ENCODE results near the gene CUTC.

CUTC gene

GRCh38 chr10:99732033-99732842, at the start of gene CUTC, which contains the start of gene COX15:
TSS of gene CUTC (plus strand) at chr10:99732234. CDS start at chr10:99732349, 115 bp downstream.
TSS of gene COX15 (minus strand) at chr10:99732127. CDS start at chr10:99732049, 78 bp downstream.
- H3K36me3 ChIP-seq (replicated peaks; ENCODE audit: insufficient read depth, low read length): 0 out of 2 replicates have a peak, but pooled peaks cover 5% of the 10 kb centered on the region
- H3K4me3 ChIP-seq (ENCODE audit: low read length): peak within 1 kb of the TSS; percentile 79
- H3K27me3 ChIP-seq (replicated peaks; ENCODE audit: insufficient read depth, low read length): no peaks in the 10 kb centered on the region
- TF ChIP-seq EZH2phosphoT487 (IDR thresholded peaks at IDR 0.05; ENCODE audit: low read length) (no peak), EZH2 (optimal IDR thresholded peaks at IDR 0.05; ENCODE audit: low read depth, low read length) (no peak)
- TF ChIP-seq, protein P1, sequence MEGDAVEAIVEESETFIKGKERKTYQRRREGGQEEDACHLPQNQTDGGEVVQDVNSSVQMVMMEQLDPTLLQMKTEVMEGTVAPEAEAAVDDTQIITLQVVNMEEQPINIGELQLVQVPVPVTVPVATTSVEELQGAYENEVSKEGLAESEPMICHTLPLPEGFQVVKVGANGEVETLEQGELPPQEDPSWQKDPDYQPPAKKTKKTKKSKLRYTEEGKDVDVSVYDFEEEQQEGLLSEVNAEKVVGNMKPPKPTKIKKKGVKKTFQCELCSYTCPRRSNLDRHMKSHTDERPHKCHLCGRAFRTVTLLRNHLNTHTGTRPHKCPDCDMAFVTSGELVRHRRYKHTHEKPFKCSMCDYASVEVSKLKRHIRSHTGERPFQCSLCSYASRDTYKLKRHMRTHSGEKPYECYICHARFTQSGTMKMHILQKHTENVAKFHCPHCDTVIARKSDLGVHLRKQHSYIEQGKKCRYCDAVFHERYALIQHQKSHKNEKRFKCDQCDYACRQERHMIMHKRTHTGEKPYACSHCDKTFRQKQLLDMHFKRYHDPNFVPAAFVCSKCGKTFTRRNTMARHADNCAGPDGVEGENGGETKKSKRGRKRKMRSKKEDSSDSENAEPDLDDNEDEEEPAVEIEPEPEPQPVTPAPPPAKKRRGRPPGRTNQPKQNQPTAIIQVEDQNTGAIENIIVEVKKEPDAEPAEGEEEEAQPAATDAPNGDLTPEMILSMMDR (IDR thresholded peaks at IDR 0.05; ENCODE audit: low read length): peak; percentile 55
- H2AFZ ChIP-seq (ENCODE audit: low read length): peak within 1 kb of the TSS; percentile 71
- H3K9me2 ChIP-seq (replicated peaks; ENCODE audit: insufficient read depth, low read length): no peaks in the 10 kb centered on the region
- peaks cover 8% of the 10 kb centered on the region for H3F3A ChIP-seq (ENCODE audit: insufficient read depth, low read length)
- no peaks in the 10 kb centered on the region for H4K20me1 ChIP-seq (ENCODE audit: insufficient read depth, low read length)
- no peaks in the 10 kb centered on the region for H3K4me1 ChIP-seq (ENCODE audit: low read length)
- peak within 1 kb of the TSS; percentile 77 for H3K9ac ChIP-seq (ENCODE audit: low read length)
- peak within 1 kb of the TSS; percentile 88 for H3K27ac ChIP-seq (ENCODE audit: low read length)
- peak within 1 kb of the TSS; percentile 77 for H3K4me2 ChIP-seq (ENCODE audit: low read depth, low read length)
- H3K79me2 ChIP-seq (ENCODE audit: low read length): peaks cover 40% of the 10 kb centered on the region
- no peaks in the 10 kb centered on the region for H3K9me3 ChIP-seq (replicated peaks; ENCODE audit: insufficient read depth, low read length)
- peak; percentile 97 for DNase-seq

- Histone ChIP-seq H3K9me3 (replicated peaks; ENCODE audit: insufficient read depth, low read length) (no peaks in the 10 kb centered on the region), H4K20me1 (ENCODE audit: insufficient read depth, low read length) (no peaks in the 10 kb centered on the region), H3K4me3 (ENCODE audit: low read length) (no peak overlapping the region), H3K27ac (ENCODE audit: low read length) (no peak overlapping the region), H3F3A (ENCODE audit: insufficient read depth, low read length) (no peaks in the 10 kb centered on the region), H3K27me3 (replicated peaks; ENCODE audit: insufficient read depth, low read length) (no peaks in the 10 kb centered on the region), H3K4me1 (ENCODE audit: low read length) (no peaks in the 10 kb centered on the region), H3K9me2 (replicated peaks; ENCODE audit: insufficient read depth, low read length) (no peaks in the 10 kb centered on the region), H3K9ac (ENCODE audit: low read length) (no peak overlapping the region), H2AFZ (ENCODE audit: low read length) (no peak overlapping the region), H3K4me2 (ENCODE audit: low read depth, low read length) (no peak overlapping the region), H3K79me2 (ENCODE audit: low read length) (no peaks in the 10 kb centered on the region), H3K36me3 (replicated peaks; ENCODE audit: insufficient read depth, low read length) (no peaks in the 10 kb centered on the region; the same call in 1 of the 2 replicates)
- DNase-seq: no peak
- TF ChIP-seq EZH2phosphoT487 (IDR thresholded peaks at IDR 0.05; ENCODE audit: low read length): no peak
- TF ChIP-seq, protein P1 (IDR thresholded peaks at IDR 0.05; ENCODE audit: low read length): 0 out of 2 replicates have a peak, but pooled peaks have one; percentile 14
These were observed 49.3 kb upstream of the CUTC start for GRCh38 chr10:99682752-99683151.

- H3K4me2 ChIP-seq (ENCODE audit: low read depth, low read length): no peak overlapping the region
- H3K4me1 ChIP-seq (ENCODE audit: low read length): no peaks in the 10 kb centered on the region
- no peaks in the 10 kb centered on the region for H3K9me3 ChIP-seq (replicated peaks; ENCODE audit: insufficient read depth, low read length)
- H3K4me3 ChIP-seq (ENCODE audit: low read length): no peak overlapping the region
- no peaks in the 10 kb centered on the region for H3K79me2 ChIP-seq (ENCODE audit: low read length)
- no peaks in the 10 kb centered on the region for H3F3A ChIP-seq (ENCODE audit: insufficient read depth, low read length)
- H3K27me3 ChIP-seq (replicated peaks; ENCODE audit: insufficient read depth, low read length): no peaks in the 10 kb centered on the region
- H3K9me2 ChIP-seq (replicated peaks; ENCODE audit: insufficient read depth, low read length): no peaks in the 10 kb centered on the region
- H2AFZ ChIP-seq (ENCODE audit: low read length): no peak overlapping the region
- no peak overlapping the region for H3K9ac ChIP-seq (ENCODE audit: low read length)
- no peaks in the 10 kb centered on the region for H3K36me3 ChIP-seq (replicated peaks; ENCODE audit: insufficient read depth, low read length)
- no peaks in the 10 kb centered on the region for H4K20me1 ChIP-seq (ENCODE audit: insufficient read depth, low read length)
- DNase-seq: no peak
- TF ChIP-seq EZH2phosphoT487 (IDR thresholded peaks at IDR 0.05; ENCODE audit: low read length): no peak
- no peak for TF ChIP-seq EZH2 (optimal IDR thresholded peaks at IDR 0.05; ENCODE audit: low read depth, low read length)
- TF ChIP-seq, protein P1 (IDR thresholded peaks at IDR 0.05; ENCODE audit: low read length): no peak
- no peak overlapping the region for H3K27ac ChIP-seq (ENCODE audit: low read length)
These were observed 46.5 kb upstream of the CUTC start for GRCh38 chr10:99685597-99685967.

Data from MM.1S (cell line).